B cell (primary cell): ENCODE results near the gene PCSK6. TPM values are rescaled to one million over a fixed set of nuclear protein-coding genes. Genes with fewer than 3 reads are reported as not detected.

Source experiments
- ATAC-seq: fragments of 200-7000 bp; cut with Tn5 transposase; one replicate; pipeline ENCODE4 v1.10.0; 2021; ENCODE audit warnings: low read depth, mild to moderate bottlenecking, moderate number of reproducible peaks, moderate library complexity
- CTCF ChIA-PET: fragments of 350-600 bp; sonication (Branson Sonifier 250); formaldehyde crosslinking; loops from one replicate; lab custom pipeline; 2021; ENCODE audit warnings: antibody characterized with exemption, inconsistent platforms; lab: Charles Lee
- POLR2A ChIA-PET: fragments of 350-600 bp; sonication (Branson Sonifier 250); formaldehyde crosslinking; loops from one replicate; lab custom pipeline; 2021; ENCODE audit warnings: antibody characterized with exemption; lab: Charles Lee
- DNase-seq: peaks from one replicate; pipeline ENCODE4 v3.0.0; 2013
- H2AFZ ChIP-seq: 2 replicates; pipeline ENCODE4 v1.6.1; 2012; ENCODE audit warnings: mild to moderate bottlenecking, low read depth, low read length; ENCODE audit not compliant: insufficient read depth, poor library complexity, severe bottlenecking
- H3K27ac ChIP-seq, 2 donors: 1 replicate in 1 of 2; 2 replicates in 1 of 2; pipeline ENCODE4 v1.5.1; 2012 to 2013; ENCODE audit warnings: low read length in 2 of 2, mild to moderate bottlenecking in 2 of 2, moderate library complexity in 1 of 2
- H3K27me3 ChIP-seq, 4 experiments: fragments of 200-600 bp in 1 of 4; sonication (generic) in 1 of 4; replicated peaks in 1 of 4; 1 replicate in 2 of 4; 2 replicates in 2 of 4; pipeline versions ENCODE4 v1.6.1 to v1.7.0; 2013 to 2016; ENCODE audit warnings: low read length in 3 of 4, mild to moderate bottlenecking in 2 of 4, mixed read lengths in 1 of 4, moderate library complexity in 1 of 4; ENCODE audit not compliant: insufficient read depth in 4 of 4, control insufficient read depth in 3 of 4; ENCODE audit errors: control extremely low read depth in 1 of 4
- H3K36me3 ChIP-seq, 2 experiments: replicated peaks in 1 of 2; 1 replicate in 1 of 2; 2 replicates in 1 of 2; pipeline versions ENCODE4 v1.6.1 to v1.7.1; 2013; ENCODE audit warnings: low read length in 1 of 2; ENCODE audit not compliant: insufficient read depth in 2 of 2, control insufficient read depth in 1 of 2; ENCODE audit errors: control extremely low read depth in 1 of 2, extremely low read depth in 1 of 2
- H3K4me1 ChIP-seq, 2 donors: fragments of 200-600 bp in 1 of 2; sonication (generic) in 1 of 2; 1 replicate in 1 of 2; 2 replicates in 1 of 2; pipeline versions ENCODE4 v1.5.1 to v1.6.1; 2013 to 2017; ENCODE audit warnings: low read length in 2 of 2; ENCODE audit not compliant: control insufficient read depth in 2 of 2, insufficient read depth in 2 of 2
- H3K4me2 ChIP-seq: replicated peaks from 2 replicates; pipeline ENCODE3; 2012; ENCODE audit warnings: mild to moderate bottlenecking, low read depth, low read length; ENCODE audit not compliant: poor library complexity, severe bottlenecking
- H3K4me3 ChIP-seq, 5 experiments: fragments of 200-600 bp in 1 of 5; sonication (generic) in 1 of 5; 1 replicate in 3 of 5; 2 replicates in 2 of 5; pipeline versions ENCODE4 v1.5.1 to v1.7.0; 2011 to 2016; ENCODE audit warnings: low read length in 4 of 5, mild to moderate bottlenecking in 4 of 5, low read depth in 2 of 5, control low read depth in 1 of 5, moderate library complexity in 1 of 5; ENCODE audit not compliant: insufficient read depth in 1 of 5; ENCODE audit errors: control extremely low read depth in 1 of 5, extremely low read depth in 1 of 5
- H3K79me2 ChIP-seq: fragments of 200-600 bp; sonication (generic); one replicate; pipeline ENCODE4 v1.6.0; 2016; ENCODE audit warnings: low read length; ENCODE audit not compliant: control insufficient read depth, insufficient read depth
- H3K9ac ChIP-seq: fragments of 200-600 bp; sonication (generic); 2 replicates; pipeline ENCODE4 v1.6.1; 2017; ENCODE audit warnings: mild to moderate bottlenecking, low read length, moderate library complexity
- H3K9me3 ChIP-seq, 3 donors: one replicate each; pipeline versions ENCODE4 v1.6.1 to v1.7.1; 2013; ENCODE audit warnings: low read length in 2 of 3; ENCODE audit not compliant: control insufficient read depth in 2 of 3, insufficient read depth in 1 of 3; ENCODE audit errors: control extremely low read depth in 1 of 3
- H4K20me1 ChIP-seq: 2 replicates; pipeline ENCODE4 v1.6.0; 2012; ENCODE audit warnings: mild to moderate bottlenecking, low read length; ENCODE audit not compliant: insufficient read depth, control insufficient read depth, poor library complexity, severe bottlenecking
- H3K27ac Mint-ChIP-seq: one replicate; pipeline ENCODE4 v1.8.0; 2021; ENCODE audit warnings: mixed read lengths
- H3K27me3 Mint-ChIP-seq: one replicate; pipeline ENCODE4 v1.8.0; 2021; ENCODE audit warnings: mixed read lengths
- H3K4me1 Mint-ChIP-seq: one replicate; pipeline ENCODE4 v1.8.0; 2021; ENCODE audit warnings: mixed read lengths
- H3K4me3 Mint-ChIP-seq: one replicate; pipeline ENCODE4 v1.8.0; 2021; ENCODE audit warnings: mixed read lengths
- H3K9me3 Mint-ChIP-seq: one replicate; pipeline ENCODE4 v1.8.0; 2022; ENCODE audit warnings: mixed read lengths; ENCODE audit not compliant: insufficient read depth
- CTCF ChIP-seq: fragments of 200-600 bp; IDR thresholded peaks from one replicate; pipeline ENCODE4 v1.8.0; 2022; ENCODE audit warnings: antibody characterized with exemption, mild to moderate bottlenecking
- EZH2 ChIP-seq: IDR thresholded peaks from 2 replicates; pipeline ENCODE4 v1.6.1; 2012; ENCODE audit warnings: borderline replicate concordance, low read depth, mild to moderate bottlenecking, moderate library complexity, low read length; ENCODE audit not compliant: insufficient read depth, poor library complexity, severe bottlenecking
- WGBS: methylation state at CpG from one replicate; pipeline ENCODE4 v1.1.5; 2013; ENCODE audit warnings: missing lambda C conversion rate; ENCODE audit not compliant: insufficient coverage; 5-methylcytosine and 5-hydroxymethylcytosine counted together
- intact Hi-C: fragments of 100-400 bp; cut with micrococcal nuclease; formaldehyde crosslinking; loops from one replicate; pipeline ENCODE4 v1.10.0; 2022
- polyA plus RNA-seq: library from polyadenylated mRNA; depleted of rRNA; stranded (reverse); fragments of >200 nt; gene quantifications from 2 replicates; pipeline ENCODE4 v1.2.3, GENCODE V29; 2012
- total RNA-seq, 2 donors: library from RNA; stranded (reverse); fragments of 120-200 nt in 1 of 2; gene quantifications; 1 replicate in 1 of 2; 2 replicates in 1 of 2; pipeline versions ENCODE4 v1.2.3 to v1.2.4, GENCODE V29; 2013 to 2022

The PCSK6 gene
- total and polyA plus RNA-seq, 2 donors (not counting 1 experiment from before 2014, with no cell fraction given), result 0.66 to 1.6 TPM

- TF ChIP-seq CTCF (no peak), EZH2 (no peak)
- peaks cover 14 to 17% of the 10 kb centered on the region in 2 donors for H3K4me1 ChIP-seq
- H3K27ac Mint-ChIP-seq, result no peak overlapping the region
- no peaks in the 10 kb centered on the region for H3K36me3 ChIP-seq
- ChIA-PET CTCF (no interaction called here), POLR2A (no interaction called here)
- H4K20me1 ChIP-seq, result no peaks in the 10 kb centered on the region
- H2AFZ ChIP-seq, result no peak overlapping the region
- H3K9me3 ChIP-seq, result no peaks in the 10 kb centered on the region
- peaks cover 13% of the 10 kb centered on the region for H3K4me1 Mint-ChIP-seq
- no peak overlapping the region for H3K27ac ChIP-seq
- H3K79me2 ChIP-seq, result no peaks in the 10 kb centered on the region
- intact Hi-C loops, result no loop called here
- H3K4me2 ChIP-seq, result no peak overlapping the region
- no peaks in the 10 kb centered on the region for H3K9me3 Mint-ChIP-seq
- H3K27me3 ChIP-seq, result peaks cover 0 to 17% (median 2%) of the 10 kb centered on the region in 4 experiments
- H3K4me3 Mint-ChIP-seq, result no peak overlapping the region
- no peak overlapping the region for H3K4me3 ChIP-seq
- no peak overlapping the region for H3K9ac ChIP-seq
- 91% methylated on average over 7 of the region's 9 CpGs for WGBS
- DNase-seq (no peak), ATAC-seq (no peak)
- peaks cover 44% of the 10 kb centered on the region for H3K27me3 Mint-ChIP-seq
These were observed 14.9 kb upstream of the PCSK6 start for GRCh38 chr15:101504373-101504772.

DNA sequence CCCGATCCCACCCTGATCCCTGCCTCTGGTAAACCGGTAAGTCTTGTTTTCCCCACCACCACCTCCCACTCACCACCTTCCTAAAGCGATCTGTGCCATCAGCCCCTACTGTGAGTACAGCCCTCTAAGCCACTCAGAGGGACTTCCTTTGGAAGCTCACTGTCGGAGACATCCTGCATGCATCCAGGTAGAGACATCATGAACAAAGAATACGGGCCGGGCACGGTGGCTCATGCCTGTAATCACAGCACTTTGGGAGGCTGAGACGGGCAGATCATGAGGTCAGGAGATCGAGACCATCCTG lies 13.7 kb upstream of the PCSK6 start:
- CTCF ChIA-PET, result interaction anchor here (0.7 kb wide), 1 partner anchor 199 kb away, joined by 3 read pairs; no protein-coding TSS in a partner anchor
- intact Hi-C loops, result no loop called here

More for the DNA sequence above, 13.7 kb upstream of the PCSK6 start:
- no peaks in the 10 kb centered on the region for H3K36me3 ChIP-seq
- no peaks in the 10 kb centered on the region for H3K79me2 ChIP-seq
- ATAC-seq (no peak), DNase-seq (no peak)
- peaks cover 13% of the 10 kb centered on the region for H3K4me1 Mint-ChIP-seq
- no peak overlapping the region for H2AFZ ChIP-seq
- H3K9me3 ChIP-seq, result peaks cover 0 to 1% (median 0%) of the 10 kb centered on the region in 3 donors
- no peak overlapping the region for H3K4me3 ChIP-seq
- H3K27me3 Mint-ChIP-seq, result peaks cover 42% of the 10 kb centered on the region
- no peaks in the 10 kb centered on the region for H3K9me3 Mint-ChIP-seq
- POLR2A ChIA-PET, result no interaction called here
- H3K27me3 ChIP-seq, result peaks cover 0 to 20% (median 2%) of the 10 kb centered on the region in 4 experiments
- H3K27ac ChIP-seq, result no peak overlapping the region
- no peak overlapping the region for H3K9ac ChIP-seq
- WGBS, result 91% methylated on average over 4 of the region's 9 CpGs
- no peak for TF ChIP-seq CTCF
- TF ChIP-seq EZH2, result no peak
- no peak overlapping the region for H3K4me2 ChIP-seq
- H3K27ac Mint-ChIP-seq, result no peak overlapping the region
- peaks cover 14 to 17% of the 10 kb centered on the region in 2 donors for H3K4me1 ChIP-seq
- no peak overlapping the region for H3K4me3 Mint-ChIP-seq
- H4K20me1 ChIP-seq, result no peaks in the 10 kb centered on the region
